Anterior cingulate cortex (tissue), 58 donors: ENCODE results near the gene SURF4.
"Not testable (repeated sequence)": the region's sequence is repeated elsewhere in the genome, so short reads cannot be mapped to it uniquely, and the experiment has no call there.

Experiments
- DNase-seq, 58 donors: peaks; one replicate each; lab custom pipeline; 2025; lab: John Stamatoyannopoulos, UW

The SURF4 gene

DNA sequence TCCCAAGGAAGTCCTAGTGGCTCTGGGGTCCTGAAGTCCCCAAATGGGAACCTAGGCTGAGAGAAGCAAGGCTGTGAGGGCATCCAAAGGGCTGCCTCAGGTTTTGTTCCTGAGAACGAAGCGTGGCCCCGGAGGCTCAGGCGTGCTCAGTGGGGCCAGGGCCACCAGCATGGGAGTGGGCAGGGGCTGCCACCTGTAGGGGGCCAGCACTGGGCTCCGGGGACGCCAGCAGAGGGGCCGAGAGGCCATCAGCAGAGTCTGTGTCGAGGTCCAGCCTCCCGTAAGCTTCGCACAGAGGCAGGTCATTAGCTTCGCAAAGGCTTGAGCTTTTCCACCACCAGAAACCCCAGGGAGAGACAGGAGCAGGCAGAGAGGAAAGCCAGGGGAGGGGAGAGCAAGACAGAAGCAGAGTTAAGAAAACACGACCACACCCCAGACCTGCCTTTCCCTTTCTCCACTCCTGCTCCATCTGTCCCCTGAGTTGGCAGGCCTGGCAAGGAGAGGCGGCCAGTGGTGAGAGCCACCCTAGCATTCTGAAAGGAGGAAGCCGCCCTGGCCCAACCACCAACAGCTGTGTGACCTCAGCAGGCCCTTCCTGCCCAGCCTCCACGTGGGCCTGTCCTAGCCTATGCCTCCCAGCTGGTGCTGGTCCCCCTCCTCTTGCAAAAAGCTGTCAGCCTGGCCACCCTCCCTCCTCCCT is 34.3 kb downstream of the SURF4 start:
- peak in 10 of 58 donors; percentile 17 to 48 (median 29) for DNase-seq

DNA sequence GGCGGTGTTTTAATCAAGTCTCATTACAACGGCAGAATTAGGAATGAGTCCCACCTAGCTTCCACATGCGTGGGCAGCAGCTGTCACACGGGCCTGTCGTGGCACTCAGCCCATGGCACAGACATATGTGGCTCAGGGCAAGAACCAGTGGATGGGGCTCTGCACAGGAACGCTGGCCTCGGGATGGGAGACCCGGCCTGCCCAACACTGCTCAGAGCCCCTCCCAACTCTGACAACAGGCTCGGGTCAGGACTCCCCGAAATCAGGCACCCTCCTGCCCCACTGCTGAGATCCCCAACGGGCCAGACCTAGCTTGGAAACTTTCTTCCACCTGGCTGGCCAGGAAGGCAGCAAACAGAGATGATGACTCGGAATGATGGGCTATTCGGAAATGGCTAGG is 34.9 kb downstream of the SURF4 start:
- no peak for DNase-seq

DNA sequence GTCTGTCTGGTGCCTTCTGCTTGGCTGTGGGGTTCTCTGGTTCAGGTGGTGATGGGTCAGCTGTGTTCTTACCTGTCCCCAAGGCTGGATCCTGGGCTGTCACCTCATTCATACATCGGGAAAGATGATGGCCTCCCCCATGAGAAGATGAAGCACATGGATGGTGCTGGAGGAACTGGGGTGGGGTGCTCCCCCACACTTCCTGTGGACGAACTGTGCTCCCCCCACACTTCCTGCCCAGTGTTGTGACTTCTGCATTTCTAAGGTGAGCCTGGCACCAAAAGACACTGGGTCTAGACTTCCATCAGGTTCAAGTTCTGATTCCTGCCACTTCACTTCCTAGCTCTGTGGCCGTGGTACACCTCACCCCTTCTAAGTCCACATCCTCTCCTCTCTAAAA is 35.6 kb downstream of the SURF4 start:
- DNase-seq: no peak

DNA sequence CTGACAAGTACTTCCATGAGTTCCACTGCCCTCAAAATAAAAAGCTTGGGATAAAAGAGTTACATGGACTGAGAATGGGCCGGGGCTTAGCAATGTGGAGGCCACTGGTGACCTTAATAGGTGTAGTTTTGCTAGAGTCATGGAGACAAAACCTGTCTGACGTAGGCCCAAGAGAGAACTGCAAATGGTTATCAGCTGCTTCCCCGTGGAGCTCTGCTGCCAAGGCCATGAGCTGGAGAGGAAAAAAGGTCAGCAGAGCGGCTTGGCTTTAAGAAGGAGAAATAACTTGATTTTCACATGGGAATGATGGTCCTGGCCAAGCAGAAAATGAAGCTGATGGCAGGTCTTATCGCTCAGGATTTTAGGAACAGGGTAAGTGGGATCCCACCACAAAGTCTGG is 36.2 kb downstream of the SURF4 start:
- no peak for DNase-seq

GRCh38 chr9:133335924-133336811 is 39.7 kb downstream of the SURF4 start, which contains the start of gene SURF6:
Gene SURF6, minus strand, starts transcription at chr9:133336188. Its CDS starts 56 bp downstream, at chr9:133336132.
- DNase-seq: peak; percentile 51 to 93 (median 85)

DNA sequence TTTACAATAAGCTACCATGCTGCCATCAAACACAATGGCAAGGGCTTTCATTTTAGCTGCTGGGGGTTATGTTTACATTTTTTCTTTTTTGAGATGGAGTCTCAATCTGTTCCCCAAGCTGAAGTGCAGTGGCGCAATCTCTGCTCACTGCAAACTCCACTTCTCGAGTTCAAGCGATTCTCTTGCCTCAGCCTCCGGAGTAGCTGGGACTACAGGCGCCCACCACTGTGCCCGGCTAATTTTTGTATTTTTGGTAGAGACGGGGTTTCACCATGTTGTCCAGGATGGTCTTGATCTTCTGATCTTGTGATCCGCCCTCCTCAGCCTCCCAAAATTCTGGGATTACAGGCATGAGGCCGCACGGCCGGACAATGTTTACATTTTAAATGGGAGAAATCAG is 41.0 kb downstream of the SURF4 start:
- DNase-seq: not testable (repeated sequence)

- DNase-seq: no peak
These were observed 41.7 kb downstream of the SURF4 start for GRCh38 chr9:133334161-133334560.

GRCh38 chr9:133333566-133333965 is 42.3 kb downstream of the SURF4 start:
- DNase-seq: no peak

DNA sequence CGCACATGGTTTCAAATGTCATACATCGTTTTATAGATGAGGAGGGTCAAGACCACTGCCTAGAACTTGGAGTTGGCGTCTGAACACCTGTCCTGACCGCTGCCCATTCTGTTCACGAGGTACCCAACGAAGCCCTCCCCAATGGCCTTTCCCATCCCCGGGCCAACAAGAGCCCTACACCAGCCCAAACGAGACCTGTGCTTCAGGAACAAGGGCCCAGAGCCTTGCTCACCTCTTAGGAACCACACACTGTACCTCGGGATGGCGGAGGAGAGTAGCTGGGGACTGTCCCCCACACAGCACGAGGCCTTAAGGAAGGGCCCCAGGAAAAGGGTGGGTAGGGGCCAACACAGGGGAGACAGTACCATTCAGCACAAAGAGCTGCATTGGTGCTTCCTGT is 42.8 kb downstream of the SURF4 start:
- no peak for DNase-seq

- DNase-seq: no peak
These were observed 43.5 kb downstream of the SURF4 start for GRCh38 chr9:133332381-133332730.

GRCh38 chr9:133331641-133332380 is 44.0 kb downstream of the SURF4 start:
- DNase-seq: no peak

GRCh38 chr9:133331221-133331620 is 44.6 kb downstream of the SURF4 start:
- no peak for DNase-seq

DNA sequence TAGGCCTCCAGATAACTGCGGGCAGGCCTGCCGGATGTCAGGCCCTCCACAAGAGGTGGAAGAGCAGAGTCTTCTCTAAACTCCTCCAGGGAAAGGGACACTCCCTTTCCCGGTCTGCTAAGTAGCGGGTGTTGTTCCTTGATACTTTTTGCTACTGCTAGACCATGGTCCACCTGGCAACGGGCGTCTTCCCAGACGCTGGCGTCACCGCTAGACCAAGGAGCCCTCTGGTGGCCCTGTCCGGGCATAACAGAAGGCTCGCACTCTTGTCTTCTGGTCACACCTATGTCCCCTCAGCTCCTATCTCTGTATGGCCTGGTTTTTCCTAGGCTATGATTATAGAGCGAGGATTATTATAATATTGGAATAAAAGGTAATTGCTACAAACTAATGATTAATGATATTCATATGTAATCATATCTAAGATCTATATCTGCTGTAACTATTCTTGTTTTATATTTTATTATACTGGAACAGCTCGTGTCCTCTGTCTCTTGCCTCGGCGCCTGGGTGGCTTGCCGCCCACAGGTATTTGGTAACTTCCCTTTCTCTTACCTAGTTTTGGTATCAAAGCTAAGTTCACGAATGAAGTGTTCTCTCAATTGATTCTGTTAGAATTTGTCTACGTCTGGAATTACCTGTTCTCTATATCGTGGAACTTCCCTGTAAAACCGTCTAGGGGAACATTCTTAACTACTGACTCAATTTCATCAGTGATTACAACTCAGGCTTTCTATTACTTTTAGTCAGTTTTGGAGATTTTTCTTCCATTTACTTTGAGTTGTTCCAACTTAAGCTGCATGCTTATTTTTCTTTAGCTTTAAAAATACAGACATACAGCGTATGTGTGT is 46.3 kb downstream of the SURF4 start:
- peak in 8 of 58 donors; percentile 9 to 42 (median 14) for DNase-seq

GRCh38 chr9:133327834-133328484 is 47.9 kb downstream of the SURF4 start:
- DNase-seq: no peak

GRCh38 chr9:133327021-133327420 is 48.8 kb downstream of the SURF4 start:
- not testable (repeated sequence) for DNase-seq

- DNase-seq: no peak
These were observed 51.7 kb downstream of the SURF4 start for GRCh38 chr9:133323991-133324703.

- no peak for DNase-seq
These were observed 52.6 kb downstream of the SURF4 start for GRCh38 chr9:133323211-133323610.

DNA sequence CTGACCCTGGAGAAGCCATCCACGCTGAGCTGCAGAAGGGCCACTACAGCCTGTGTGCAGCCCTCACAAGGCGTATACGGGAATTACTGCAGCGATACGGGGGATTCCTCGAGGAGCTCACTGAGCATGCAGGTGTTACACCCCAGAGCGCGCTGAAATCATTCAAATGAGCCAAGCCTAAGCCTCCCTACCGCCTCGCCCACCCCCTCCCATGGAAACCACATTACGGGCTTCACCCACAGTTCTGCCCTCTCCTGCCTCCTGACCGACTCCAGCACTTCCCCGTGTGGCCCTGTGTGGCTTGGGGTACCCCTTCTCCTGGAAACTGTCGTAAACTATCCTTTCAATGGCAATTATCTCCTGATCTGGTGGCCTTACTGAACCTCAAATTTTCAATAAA is 53.2 kb downstream of the SURF4 start:
- DNase-seq: no peak

- no peak for DNase-seq
These were observed 54.4 kb downstream of the SURF4 start for GRCh38 chr9:133321411-133321935.
